Type B pancreatic cell (in vitro differentiated cells): Measurements from ENCODE around the gene KLC4. TPM values are rescaled to one million over a fixed set of nuclear protein-coding genes. Genes with fewer than 3 reads are reported as not detected.

Experiments used
- DNase-seq: peaks from one replicate; pipeline ENCODE4 v3.0.0; 2021; ENCODE audit warnings: mixed read lengths; ENCODE audit not compliant: unreplicated experiment; ENCODE audit errors: extremely low spot score
- H3K27ac Mint-ChIP-seq: 2 replicates; pipeline ENCODE4 v1.8.0; 2021; ENCODE audit warnings: mild to moderate bottlenecking, mixed read lengths
- H3K27me3 Mint-ChIP-seq: 2 replicates; pipeline ENCODE4 v1.8.0; 2021; ENCODE audit warnings: mixed read lengths
- H3K36me3 Mint-ChIP-seq: 2 replicates; pipeline ENCODE4 v1.8.0; 2021; ENCODE audit warnings: mixed read lengths
- H3K4me1 Mint-ChIP-seq: one replicate; pipeline ENCODE4 v1.8.0; 2021; ENCODE audit warnings: mixed read lengths; ENCODE audit not compliant: unreplicated experiment
- H3K4me3 Mint-ChIP-seq: 2 replicates; pipeline ENCODE4 v1.8.0; 2021; ENCODE audit warnings: mild to moderate bottlenecking, mixed read lengths
- H3K9me3 Mint-ChIP-seq: 2 replicates; pipeline ENCODE4 v1.8.0; 2021; ENCODE audit warnings: mixed read lengths
- total RNA-seq: library from RNA; stranded (reverse); gene quantifications from 2 replicates; pipeline ENCODE4 v1.2.1, GENCODE V29; 2021; ENCODE audit warnings: low replicate concordance
- TF ChIP-seq, protein P1 (sequence below): fragments of 200-600 bp; sonication (generic); conservative IDR thresholded peaks from 2 replicates; pipeline ENCODE4 v1.5.0; 2021; ENCODE audit warnings: antibody characterized with exemption, mild to moderate bottlenecking

Gene KLC4
- total RNA-seq, 1 donor from 2014 or later, result 36.4 TPM

DNA sequence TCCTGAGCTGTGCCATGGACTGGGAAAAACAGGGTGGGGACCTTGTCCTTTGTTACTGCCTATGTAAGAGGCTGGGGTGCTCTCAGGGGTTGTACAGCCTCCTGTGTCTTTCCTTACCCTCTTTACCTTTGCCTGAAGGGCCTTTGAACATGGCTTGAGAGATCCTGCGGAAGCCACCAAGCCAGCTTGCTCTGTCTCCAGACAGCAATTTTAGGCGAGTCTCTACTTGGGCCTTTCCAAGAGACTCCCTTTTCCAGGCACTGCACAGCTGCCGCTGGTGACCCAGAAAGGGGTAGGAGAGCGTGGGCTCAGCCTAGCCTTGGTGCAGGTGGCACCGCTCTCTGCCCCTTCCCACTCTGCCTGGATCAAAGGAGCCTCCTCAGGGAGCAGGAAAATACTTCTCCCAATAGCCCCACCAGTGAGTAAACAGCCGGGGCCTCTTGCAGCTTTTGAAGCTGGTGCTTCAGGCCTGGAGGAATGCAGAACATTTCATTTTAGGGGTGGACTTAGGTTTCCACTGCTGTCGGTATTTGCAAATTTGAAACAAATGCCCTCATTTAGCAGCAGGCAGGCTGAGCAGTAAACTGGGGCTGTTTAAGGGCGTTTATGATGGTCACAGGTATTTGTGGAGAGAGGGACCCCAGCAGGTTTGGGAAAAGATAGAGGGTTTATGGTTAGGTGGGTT lies 30.6 kb downstream of the KLC4 start:
- H3K4me3 Mint-ChIP-seq, result peak overlapping the region; percentile 76
- TF ChIP-seq, protein P1, sequence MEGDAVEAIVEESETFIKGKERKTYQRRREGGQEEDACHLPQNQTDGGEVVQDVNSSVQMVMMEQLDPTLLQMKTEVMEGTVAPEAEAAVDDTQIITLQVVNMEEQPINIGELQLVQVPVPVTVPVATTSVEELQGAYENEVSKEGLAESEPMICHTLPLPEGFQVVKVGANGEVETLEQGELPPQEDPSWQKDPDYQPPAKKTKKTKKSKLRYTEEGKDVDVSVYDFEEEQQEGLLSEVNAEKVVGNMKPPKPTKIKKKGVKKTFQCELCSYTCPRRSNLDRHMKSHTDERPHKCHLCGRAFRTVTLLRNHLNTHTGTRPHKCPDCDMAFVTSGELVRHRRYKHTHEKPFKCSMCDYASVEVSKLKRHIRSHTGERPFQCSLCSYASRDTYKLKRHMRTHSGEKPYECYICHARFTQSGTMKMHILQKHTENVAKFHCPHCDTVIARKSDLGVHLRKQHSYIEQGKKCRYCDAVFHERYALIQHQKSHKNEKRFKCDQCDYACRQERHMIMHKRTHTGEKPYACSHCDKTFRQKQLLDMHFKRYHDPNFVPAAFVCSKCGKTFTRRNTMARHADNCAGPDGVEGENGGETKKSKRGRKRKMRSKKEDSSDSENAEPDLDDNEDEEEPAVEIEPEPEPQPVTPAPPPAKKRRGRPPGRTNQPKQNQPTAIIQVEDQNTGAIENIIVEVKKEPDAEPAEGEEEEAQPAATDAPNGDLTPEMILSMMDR, result no peak
- H3K9me3 Mint-ChIP-seq, result no peaks in the 10 kb centered on the region
- H3K27me3 Mint-ChIP-seq, result no peaks in the 10 kb centered on the region
- peaks cover 3% of the 10 kb centered on the region for H3K36me3 Mint-ChIP-seq
- peak overlapping the region; percentile 84 for H3K27ac Mint-ChIP-seq
- DNase-seq, result no peak
- H3K4me1 Mint-ChIP-seq, result peaks cover 48% of the 10 kb centered on the region

DNA sequence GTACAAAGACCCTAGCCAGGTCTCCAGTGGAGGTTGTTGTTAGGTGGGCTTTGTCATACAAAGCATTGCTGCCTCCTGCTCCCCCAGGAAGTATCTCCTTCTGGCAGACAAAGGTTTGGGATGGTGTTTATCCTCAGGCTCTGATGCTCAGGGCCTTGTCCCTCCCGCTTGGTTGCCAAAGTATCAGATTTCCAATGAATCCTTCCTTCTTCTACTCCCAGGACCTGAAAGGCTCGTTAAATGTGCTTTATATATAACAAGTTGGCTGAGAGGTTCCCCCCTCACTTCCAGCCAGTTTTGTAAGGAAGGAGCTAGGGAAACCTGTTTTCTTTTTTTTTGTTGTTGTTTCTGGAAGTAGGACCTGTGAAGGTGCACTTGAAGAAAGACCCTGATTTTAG lies 31.1 kb downstream of the KLC4 start:
- H3K9me3 Mint-ChIP-seq, result no peaks in the 10 kb centered on the region
- no peaks in the 10 kb centered on the region for H3K27me3 Mint-ChIP-seq
- peaks cover 51% of the 10 kb centered on the region for H3K4me1 Mint-ChIP-seq
- peak overlapping the region; percentile 76 for H3K4me3 Mint-ChIP-seq
- H3K36me3 Mint-ChIP-seq, result peaks cover 3% of the 10 kb centered on the region
- TF ChIP-seq, protein P1, result no peak
- H3K27ac Mint-ChIP-seq, result peak overlapping the region; percentile 84
- no peak for DNase-seq

DNA sequence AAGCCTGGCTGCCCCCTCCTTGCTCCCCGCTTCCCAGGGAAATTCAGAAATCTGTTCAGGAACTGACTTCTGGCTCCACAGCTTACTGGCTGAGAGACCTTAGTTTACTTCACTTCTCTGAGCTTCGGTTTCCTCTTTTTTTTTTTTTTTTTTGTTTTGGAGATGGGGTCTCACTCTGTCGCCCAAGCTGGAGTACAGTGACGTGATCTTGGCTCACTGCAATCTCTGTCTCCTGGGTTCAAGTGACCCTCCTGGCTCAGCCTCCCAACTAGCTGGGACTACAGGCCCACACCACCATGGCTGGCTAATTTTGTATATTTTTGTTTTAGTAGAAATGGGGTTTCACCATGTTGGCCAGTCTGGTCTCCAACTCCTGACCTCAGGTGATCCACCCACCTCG lies 31.6 kb downstream of the KLC4 start:
- Mint-ChIP-seq H3K36me3 (peaks cover 3% of the 10 kb centered on the region), H3K4me3 (no peak overlapping the region), H3K4me1 (peaks cover 54% of the 10 kb centered on the region), H3K27me3 (no peaks in the 10 kb centered on the region), H3K27ac (peak overlapping the region; percentile 84), H3K9me3 (no peaks in the 10 kb centered on the region)
- DNase-seq, result no peak
- TF ChIP-seq, protein P1, result no peak

DNA sequence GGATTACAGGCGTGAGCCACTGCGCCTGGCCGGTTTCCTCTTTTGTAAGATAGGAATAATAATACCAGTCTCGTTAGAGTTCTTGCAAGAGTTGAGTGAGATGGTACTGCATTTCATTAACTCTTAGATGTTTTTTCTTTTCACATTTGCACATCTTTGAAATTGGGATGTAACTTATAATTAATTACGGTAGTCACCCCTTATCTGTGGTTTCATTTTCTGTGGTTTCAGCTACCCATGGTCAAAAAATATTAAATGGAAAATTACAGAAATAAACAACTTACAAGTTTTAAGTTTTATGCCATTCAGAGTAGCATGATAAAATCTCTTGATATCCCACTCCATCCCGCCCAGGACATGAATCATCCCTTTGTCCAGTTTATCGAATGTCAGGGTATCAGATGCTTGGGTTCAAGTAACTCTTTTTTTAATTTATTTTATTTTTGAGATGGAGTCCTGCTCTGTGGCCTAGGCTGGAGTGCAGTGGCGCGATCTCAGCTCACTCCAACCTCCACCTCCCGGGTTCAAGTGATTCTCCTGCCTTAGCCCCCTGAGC lies 32.1 kb downstream of the KLC4 start:
- Mint-ChIP-seq H3K36me3 (peaks cover 3% of the 10 kb centered on the region), H3K27me3 (no peaks in the 10 kb centered on the region), H3K27ac (no peak overlapping the region), H3K4me1 (peaks cover 55% of the 10 kb centered on the region), H3K4me3 (no peak overlapping the region), H3K9me3 (no peaks in the 10 kb centered on the region)
- DNase-seq, result no peak
- TF ChIP-seq, protein P1, result no peak

DNA sequence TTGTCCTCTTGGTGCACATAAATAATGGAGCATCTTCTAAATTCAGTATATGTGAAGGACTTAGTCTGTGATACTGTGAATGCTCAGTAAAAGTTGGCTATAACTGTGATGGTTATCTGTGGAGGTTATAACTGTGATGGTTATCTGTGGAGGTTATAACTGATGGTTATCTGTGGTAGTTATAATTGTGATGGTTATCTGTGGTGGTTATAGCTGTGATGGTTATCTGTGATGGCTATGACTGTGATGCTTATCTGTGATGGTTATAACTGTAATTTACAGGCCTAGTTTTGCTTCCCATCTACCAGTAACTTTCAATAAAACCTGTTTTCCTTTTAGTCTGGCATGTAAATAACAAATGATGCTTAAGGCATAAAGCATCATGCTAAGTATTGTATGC lies 33.2 kb downstream of the KLC4 start:
- Mint-ChIP-seq H3K36me3 (peaks cover 3% of the 10 kb centered on the region), H3K4me3 (peak overlapping the region; percentile 25), H3K27ac (peak overlapping the region; percentile 84), H3K9me3 (no peaks in the 10 kb centered on the region), H3K27me3 (no peaks in the 10 kb centered on the region), H3K4me1 (peaks cover 67% of the 10 kb centered on the region)
- TF ChIP-seq, protein P1, result no peak
- no peak for DNase-seq
